Stimulated activated naive CD4-positive, alpha-beta T cell (primary cell): ENCODE measurements around the gene ARFRP1.
A peak's percentile ranks its signal among the peaks of the same experiment; 100 is the strongest.
"Not testable (repeated sequence)": the region's sequence is repeated elsewhere in the genome, so short reads cannot be mapped to it uniquely, and the experiment has no call there.

Experiments
- DNase-seq, 6 experiments: peaks; one replicate each; lab custom pipeline; 2025; lab: John Stamatoyannopoulos, UW

Gene ARFRP1

DNA sequence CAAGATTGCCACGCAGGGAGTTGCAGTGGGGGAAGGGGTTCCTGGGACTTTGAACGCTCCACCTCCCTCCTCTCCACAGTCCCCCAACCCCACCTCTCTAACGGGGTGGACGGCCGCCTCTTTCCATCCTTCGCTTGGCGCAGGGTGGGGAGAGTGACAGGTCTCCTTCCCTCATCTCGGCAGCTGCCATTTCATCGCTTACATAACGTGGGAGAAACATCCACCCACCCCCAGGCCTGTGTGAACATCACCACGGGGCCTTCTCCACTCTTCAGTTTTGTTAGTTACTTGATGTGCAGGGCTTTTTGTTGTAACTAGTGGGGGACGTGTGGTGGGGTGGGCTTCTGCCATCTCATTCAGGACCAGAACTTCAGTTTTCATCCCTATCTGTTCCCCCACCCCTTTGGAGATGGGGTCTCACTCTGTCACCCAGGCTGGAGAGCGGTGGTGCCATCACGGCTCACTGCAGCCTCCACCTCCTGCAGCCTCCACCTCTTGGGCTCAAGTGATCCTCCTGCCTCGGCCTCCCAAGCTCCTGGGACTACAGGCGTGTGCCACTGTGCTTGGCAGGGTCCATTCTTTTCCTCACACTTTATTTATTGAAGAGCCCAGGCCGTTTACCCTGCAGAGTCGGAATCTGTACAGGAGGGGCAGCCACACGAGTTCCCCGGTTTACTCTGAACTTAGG, 32.0 kb downstream of the ARFRP1 start:
- DNase-seq: no peak

DNA sequence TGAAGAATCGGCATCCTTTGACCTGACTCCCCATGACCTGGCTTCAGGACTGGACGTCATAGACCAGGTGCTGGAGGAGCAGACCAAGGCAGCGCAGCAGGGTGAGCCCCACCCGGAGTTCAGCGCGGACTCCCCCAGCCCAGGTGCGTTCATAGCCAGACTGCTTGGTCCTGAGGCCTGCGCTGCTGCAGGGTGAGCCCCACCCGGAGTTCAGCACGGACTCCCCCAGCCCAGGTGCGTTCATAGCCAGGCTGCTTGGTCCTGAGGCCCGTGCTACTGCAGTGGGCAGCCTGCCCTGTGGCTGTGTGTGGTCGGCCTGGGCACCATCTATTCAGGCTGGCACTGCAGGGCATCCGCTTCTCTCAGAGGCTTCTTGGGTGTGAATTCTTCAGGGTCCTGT, 33.8 kb downstream of the ARFRP1 start:
- no peak for DNase-seq

DNA sequence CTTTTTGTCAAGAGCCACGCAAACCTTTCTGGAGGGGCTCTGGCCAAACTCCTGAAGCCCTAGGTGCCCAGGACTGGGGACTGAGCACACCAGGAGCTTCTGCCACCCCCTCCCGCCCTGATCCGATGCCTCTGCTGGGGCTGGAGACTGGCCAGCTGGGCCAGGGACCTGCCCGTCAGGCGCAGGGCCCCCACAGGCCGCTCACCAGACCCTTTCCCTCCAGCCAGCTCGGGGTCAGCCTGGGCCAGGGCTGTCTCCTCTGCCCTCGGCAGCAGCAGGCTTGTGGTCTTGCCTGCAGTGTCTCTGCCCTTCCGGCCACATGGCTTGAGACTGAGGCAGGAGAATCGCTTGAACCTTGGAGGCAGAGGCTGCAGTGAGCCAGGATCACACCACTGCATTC, 35.1 kb downstream of the ARFRP1 start:
- no peak for DNase-seq

DNA sequence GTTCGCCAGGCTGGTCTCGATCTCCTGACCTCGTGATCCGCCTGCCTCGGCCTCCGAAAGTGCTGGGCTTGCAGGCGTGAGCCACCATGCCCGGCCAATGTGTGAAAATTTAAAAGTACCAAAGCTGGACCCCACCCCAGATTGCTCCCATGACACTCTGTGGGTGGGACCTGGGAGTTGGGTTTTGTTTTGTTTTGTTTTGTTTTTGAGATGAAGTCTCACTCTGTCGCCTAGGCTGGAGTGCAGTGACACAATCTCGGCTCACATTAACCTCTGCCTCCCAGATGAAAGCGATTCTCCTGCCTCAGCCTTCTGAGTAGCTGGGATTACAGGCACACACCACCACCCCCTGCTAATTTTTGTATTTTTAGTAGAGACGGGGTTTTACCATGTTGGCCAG, 36.1 kb downstream of the ARFRP1 start:
- not testable (repeated sequence) for DNase-seq

DNA sequence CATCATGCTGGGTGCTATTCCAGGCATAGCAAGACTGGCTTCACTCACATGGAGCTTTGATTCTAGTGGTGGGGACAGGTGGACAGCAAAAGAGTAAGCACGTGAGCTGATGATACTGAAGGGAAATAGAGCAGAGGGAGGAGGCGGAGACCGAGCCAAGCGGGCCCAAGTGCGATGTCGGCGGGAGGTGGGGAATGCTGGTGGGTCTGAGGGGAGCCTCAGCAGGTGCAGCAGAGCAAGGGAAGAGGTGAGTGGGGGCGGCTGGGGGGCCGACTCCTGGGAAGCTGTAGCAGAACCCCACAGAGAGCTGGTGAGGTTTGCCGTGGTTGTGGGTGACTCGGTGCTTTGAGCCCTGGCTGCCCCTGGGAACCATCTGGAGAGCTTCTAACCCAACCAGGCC, 39.4 kb downstream of the ARFRP1 start:
- no peak for DNase-seq

DNA sequence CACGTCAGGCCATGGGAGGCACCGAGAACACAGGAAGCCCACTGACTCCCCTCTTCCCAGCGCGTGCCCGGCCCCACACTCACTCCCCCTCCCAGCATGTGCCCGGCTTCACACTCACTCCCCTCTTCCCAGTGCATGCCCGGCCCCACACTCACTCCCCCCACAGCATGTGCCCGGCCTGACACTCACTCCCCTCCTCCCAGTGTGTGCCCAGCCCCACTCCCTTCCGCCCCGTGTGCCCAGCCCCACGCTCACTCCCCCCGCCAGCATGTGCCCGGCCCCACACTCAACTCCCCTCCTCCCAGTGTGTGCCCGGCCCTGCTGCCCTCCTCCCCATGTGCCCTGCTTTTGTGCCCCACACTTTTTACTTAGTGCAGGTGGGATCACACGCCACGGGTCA, 39.9 kb downstream of the ARFRP1 start:
- DNase-seq: no peak

DNA sequence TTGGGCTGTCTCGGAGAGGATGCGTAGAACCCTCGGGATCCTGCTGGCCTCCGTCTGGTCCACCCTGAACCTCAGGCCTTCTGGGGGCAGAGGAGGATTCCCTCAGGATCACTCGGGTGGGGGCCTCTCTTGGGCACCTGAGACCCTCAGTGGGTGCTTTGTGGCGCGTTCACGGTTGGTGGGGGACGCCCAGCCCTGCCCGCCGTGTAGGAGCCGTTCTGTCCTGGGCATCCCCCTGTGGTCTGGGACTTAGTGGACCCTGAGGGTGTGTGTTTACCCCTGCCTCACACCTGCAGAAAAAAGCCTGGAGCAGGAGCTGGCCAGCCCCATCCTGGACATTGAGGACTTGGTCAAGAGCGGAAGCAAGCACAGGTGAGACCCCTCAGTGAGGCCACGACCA, 42.1 kb downstream of the ARFRP1 start:
- DNase-seq: no peak

DNA sequence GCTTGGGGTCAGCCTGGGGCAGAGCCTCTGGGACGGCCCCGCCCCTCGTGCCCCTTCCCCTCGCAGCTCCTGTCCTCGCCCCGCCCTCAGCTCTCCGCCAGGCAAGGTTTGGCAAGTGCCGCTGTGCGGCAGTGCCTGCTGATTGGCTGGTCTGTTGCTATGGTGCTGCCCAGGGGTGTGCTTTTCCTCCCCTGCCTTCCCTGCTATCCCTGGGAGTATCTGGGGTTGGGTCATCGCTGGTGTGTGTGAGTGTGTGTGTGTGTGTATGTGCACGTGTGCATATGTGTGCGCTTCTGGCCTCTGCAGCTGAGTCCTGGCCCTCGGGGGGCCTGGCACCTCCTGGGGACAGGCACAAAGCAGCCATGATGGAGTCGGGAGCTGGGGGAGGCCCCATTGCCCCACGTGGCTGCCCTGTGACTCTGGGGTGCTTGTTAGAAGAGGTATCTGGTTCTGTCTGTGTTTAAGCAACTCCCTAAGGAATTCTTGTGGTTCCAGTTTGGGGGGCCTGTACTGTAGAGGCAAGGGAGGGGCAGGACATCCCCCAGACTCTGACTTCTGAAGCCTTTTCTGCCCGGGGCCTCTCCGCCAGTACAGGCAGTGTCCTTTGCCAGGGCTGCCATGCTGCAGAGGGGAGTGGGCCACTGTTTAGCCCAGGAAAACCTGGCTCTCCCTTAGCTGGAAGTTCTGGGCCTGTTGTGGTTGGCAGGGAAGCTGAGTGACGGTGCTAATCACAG, 42.7 kb downstream of the ARFRP1 start:
- DNase-seq: no peak

DNA sequence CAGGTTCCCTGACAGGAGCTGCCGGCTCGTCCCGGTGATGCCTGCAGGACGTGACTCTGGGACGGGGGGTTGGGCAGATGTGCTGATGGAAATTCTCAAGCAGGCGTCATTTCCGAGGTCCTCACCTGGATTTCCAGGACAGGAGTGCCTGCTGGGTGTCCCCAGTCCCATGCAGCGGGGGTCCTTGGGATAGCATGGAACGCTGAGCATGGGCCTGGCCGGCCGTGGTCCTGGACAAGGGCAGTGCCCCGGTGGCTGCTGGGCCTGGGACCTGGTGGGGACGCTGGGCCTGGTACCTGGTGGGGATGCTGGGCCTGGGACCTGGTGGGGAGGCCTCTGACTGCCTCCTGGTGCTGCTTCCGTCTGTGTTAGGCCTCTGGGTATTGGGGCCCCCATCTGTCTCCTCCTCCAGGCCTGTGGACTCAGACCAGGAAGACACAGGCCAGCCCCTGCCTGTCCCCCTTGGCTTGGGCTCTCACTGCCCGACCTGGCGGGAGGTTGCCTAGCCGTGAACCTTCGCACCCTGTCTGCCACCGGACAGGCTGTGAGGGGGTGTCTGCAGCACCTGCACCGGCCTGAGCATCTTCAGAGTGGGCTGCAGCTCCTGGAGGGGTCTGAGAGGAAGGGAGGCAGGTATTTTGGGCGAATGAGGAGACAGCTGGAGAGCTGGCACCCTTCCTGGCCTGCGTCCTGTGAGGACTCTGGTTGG, 43.5 kb downstream of the ARFRP1 start:
- no peak for DNase-seq

DNA sequence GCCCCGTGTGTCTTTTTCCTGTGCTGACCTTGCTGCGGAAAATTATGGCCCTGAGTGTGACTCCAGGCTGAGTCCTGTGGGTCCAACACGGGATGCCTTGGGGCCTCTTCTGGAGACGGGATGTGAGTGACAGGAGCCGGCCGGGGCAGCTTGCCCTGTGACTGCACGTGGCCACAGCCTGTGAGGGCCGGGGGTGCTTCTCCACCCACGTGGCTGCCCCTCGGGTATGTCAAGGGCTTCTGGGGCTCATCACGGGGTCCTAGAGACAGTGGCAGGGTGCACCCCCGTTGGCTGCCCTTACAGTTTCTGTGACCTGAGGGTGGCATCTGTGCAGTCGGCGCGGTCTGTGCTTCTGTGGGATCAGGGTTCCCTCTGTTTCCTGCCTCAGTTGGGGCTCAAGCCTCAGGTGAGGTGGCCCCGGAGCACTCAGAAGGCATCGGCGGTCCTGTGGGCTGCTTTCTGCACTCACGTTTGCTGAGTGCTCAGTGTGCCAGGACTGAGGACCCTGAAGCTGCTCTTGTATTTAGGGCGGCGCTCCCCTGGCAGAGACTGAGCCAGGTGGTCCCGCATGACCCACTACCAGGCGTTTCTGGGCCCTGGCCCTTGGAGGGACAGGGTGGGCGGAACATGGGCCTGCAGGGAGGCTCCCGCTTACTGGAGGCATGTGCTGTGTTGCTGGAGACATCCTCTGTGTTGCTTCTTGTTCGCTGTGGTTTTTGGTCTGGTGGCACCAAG, 44.3 kb downstream of the ARFRP1 start:
- no peak for DNase-seq

DNA sequence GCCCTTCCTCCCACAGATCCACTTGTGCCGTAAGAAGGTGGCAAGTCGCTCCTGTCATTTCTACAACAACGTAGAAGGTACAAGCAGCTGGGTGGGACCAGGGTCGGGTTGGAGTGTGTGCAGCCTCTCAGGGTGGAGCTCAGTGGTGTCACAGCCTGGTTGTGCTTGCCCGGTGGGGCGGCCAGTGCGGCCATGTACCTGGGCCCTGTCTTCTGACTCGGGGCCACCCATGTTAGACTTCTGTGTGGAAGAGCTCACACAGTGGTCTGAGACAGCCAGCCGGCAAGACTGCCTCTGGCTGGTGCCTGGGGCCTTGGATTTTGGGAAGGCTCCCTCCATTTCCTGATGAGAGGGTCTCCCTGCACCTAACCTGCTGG, 45.0 kb downstream of the ARFRP1 start:
- no peak for DNase-seq

DNA sequence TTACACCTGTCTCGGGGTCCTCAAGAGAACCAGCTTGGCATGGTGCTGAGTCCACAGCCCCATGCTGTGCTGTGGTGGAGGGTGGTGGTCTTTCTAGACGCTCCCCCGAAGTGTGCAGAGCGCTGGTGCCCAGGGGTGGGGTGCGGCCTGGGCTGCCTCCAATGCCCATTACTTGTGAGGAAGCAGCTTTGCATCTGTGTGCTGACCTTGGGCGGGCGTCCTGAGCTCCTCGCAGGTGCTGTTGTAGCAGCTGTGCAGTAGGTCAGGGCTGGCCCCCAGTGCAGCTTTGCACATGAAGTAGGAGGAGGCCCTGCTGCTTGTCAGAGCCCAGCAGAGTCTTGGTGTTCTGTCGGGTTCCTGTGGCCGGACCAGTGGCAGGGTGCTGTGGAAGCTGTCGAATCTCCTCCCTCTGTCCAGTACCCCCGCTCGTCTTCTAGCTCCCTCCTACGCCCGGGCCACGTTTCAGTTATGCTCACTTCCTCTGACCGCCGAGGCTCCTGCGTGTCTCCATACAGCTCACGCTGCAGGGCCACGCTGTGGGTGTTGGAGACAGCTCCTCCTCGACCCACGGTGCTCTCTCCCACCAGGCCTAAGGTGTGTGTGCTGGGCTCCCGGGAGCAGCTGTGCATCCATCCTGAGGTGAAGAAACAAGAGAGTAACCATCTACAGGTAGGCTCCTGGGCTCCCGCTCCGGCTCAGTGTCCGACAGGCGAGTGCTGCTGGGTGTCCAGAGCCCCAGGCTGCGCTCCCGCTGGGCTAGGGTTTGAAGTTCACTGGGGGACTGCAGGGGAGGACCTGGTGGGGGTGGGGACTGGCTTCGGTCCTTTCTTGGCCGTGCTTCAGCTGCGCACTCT, 45.6 kb downstream of the ARFRP1 start:
- no peak for DNase-seq

DNA sequence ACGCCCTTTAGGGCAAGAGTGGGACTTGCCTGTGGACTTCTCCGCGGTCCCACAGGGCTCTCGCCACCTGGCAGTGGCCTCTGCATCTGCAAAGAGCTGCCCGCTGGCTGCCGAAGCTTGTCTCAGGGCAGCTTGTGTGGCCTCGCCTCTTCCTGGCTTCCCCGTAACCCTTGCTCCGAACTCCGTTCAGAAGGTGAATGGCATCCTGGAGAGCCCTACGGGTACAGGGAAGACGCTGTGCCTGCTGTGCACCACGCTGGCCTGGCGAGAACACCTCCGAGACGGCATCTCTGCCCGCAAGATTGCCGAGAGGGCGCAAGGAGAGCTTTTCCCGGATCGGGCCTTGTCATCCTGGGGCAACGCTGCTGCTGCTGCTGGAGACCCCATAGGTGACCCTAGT, 46.7 kb downstream of the ARFRP1 start:
- no peak for DNase-seq

DNA sequence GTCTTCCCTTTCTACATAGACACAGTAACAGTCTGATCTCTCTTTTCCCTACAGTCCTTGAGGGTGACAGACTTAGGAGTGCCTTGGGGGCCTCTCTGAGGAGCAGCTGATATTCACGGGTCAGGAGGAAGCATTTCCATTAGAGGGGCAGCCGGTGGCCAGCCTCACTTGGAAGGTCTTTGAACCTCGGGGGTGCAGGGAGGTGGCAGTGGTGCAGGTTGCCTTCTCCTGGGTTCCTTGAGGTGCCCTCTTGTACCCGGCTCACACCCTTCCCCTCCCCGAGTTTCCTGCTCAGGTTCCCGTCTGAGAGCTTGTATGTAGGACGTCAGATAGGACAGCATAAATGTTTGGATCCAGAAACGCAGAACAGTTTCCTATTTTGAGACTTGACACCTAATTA, 47.2 kb downstream of the ARFRP1 start:
- DNase-seq: no peak

DNA sequence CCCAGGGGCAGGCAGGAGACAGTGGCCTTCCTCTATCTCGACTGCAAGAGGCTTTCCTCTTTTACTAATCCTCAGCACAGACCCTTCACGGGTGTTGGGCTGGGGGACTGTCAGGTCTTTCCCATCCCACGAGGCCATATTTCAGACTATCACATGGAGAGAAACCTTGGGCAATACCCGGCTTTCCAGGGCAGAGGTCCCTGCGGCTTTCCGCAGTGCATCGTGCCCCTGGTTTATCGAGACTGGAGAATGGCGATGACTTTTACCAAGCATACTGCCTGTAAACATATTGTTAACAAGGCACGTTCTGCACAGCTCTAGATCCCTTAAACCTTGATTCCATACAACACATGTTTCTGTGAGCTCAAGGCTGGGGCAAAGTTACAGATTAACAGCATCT, 47.6 kb downstream of the ARFRP1 start:
- not testable (repeated sequence) for DNase-seq

DNA sequence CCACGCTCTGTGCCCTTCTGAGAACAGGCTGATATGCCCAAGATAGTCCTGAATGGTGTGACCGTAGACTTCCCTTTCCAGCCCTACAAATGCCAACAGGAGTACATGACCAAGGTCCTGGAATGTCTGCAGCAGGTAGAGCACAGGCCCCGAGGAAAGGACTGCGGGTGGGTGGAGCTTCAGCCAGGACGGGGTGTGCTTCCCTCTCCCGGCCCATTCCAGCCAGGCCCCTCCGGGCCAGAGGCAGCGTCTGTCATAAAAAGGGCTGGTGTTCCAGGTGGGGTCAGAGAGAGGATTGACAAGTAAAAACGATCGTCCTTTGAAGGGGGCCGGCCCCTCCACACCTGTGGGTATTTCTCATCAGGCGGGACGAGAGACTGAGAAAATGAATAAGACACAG, 48.4 kb downstream of the ARFRP1 start:
- no peak for DNase-seq

DNA sequence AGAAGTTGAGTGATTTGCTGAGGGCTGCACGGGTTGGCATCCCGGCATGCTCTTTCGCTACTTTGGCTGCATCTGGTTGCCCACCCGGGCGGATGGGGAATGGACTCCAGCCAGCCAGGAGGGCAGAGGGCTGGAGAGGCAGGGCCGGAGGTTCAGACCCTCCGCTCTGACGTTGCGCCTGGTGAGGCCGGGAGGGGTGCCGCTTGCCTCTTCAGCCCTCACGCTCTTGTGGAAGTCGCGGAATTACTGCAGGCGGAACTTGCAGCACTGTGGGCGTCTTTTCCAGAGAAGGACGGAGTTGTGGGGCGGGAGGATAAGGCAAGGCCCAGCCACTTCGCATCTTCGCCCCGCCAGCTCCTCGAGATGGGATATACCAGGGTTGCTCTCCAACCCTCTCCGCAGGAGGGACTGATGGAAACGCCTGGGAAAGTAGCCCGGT, 49.0 kb downstream of the ARFRP1 start:
- DNase-seq: no peak

DNA sequence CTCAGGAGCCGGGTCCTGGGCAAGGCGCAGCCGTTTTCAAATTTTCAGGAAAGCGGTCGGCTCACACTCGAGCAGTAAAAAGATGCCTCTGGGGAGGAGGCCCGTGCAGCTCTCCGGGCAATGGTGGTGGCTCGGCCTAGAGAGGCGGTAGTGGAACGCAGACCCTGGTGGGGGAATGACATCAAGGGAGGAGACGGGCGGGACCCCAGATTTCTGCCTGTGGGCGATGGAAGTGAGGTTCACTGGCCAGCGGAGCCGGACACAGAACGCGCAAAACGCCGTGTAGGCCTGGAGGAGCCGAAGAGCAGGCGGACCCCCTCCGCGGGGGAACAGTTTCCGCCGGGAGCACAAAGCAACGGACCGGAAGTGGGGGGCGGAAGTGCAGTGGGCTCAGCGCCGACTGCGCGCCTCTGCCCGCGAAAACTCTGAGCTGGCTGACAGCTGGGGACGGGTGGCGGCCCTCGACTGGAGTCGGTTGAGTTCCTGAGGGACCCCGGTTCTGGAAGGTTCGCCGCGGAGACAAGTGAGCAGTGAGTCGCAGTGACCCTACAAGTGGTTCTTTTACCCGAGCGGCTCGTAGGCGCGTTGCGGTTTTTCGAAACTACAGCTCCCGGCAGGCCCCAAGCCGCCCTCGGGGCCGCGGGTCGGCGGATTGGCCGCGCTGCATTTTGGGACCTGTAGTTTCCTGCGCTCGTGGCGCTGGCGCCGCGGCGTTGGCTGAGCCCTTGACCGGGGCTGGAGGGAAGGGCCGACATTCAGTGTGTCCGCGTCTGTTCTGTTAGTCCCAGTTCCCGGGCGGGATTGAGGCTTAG, 49.6 kb downstream of the ARFRP1 start, which contains the start of gene RTEL1:
RTEL1 (plus strand) TSS at position 376 of the 812 bp plus-strand sequence. CDS start 1,091 bp downstream, outside the sequence.
- DNase-seq: peak; percentile 80 to 95 (median 88)

DNA sequence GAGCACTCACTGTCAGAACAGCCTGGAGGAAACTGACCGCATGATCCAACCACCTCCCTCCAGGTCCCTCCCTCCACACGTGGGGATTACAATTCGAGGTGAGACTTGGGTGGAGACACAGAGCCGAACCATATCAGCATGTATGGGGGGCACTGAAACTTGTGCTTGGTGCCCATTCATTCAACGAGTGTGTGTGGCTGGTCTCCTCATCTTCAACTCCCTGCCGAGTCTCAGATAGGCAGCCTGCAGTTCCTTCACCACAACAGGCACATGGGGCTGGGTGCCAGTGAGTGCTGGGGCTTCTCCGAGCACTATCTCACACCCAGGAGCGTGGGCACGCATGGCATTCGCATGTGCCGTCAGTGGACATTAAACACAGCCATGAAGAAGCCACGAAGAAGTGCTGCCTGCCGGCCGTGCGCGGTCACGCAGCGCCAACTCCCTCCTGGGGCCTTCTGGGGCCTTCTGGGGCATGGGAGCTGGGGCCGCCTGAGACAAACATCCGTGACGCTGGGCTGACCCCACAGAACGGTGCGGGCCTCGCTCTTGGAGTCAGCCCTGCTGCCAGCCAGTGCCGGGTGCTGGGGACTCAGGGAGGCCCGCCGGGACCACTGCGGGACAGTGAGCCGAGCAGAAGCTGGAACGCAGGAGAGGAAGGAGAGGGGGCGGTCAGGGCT, 50.4 kb downstream of the ARFRP1 start:
- no peak for DNase-seq

DNA sequence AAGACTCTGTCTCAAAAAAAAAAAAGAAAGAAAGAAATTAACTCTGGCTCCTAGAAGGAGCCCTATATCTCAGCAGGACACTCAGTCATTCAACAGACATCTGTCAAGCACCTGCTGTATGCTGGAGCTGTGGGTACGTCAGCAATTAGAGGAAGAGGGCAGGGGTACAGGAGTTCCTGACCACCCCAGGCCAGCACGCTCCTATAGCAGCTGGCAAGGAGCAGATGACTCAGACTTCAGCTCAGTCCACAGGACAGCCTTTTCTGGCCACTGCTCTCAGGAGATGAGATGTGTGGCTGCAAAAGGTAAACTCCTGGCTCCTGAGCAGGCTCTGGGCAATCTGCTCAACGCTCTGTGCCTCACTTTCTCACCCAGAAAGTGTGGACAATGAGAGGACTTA, 51.3 kb downstream of the ARFRP1 start:
- DNase-seq: no peak
